Right lobe of liver (tissue), 4 donors: Measurements from ENCODE around the gene C1orf50.

Experiments used
- CTCF ChIP-seq, 4 donors: fragments of 200-600 bp in 3 of 4; fragments of 450-650 bp in 1 of 4; IDR thresholded peaks; one replicate each; pipeline versions ENCODE4 v1.5.1 to v1.8.0; 2016 to 2022; ENCODE audit warnings: antibody characterized with exemption in 4 of 4, mild to moderate bottlenecking in 2 of 4
- POLR2A ChIP-seq: fragments of 450-650 bp; IDR thresholded peaks from one replicate; pipeline ENCODE4 v1.6.1; 2017; ENCODE audit warnings: antibody characterized with exemption, mild to moderate bottlenecking
- donor health status: DM: no; HTN: no; CAD: no.
- donor health status: DM: no; HTN: no; CAD: no.
- donor health status: DM: no; HTN: yes; CAD: no.

GRCh38 chr1:42739753-42740700, 27.0 kb upstream of the C1orf50 start, which contains the start of gene CLDN19:
- TF ChIP-seq CTCF (IDR thresholded peaks at IDR 0.05) (no peak), POLR2A (no peak)
